GM19043 (cell line): Measurements from ENCODE around the gene ECI1.

Experiments used
- ATAC-seq: cut with Tn5 transposase; IDR thresholded peaks from one replicate; pipeline ENCODE4 v1.9.1; 2021; ENCODE audit warnings: low read depth; ENCODE audit not compliant: unreplicated experiment

The ECI1 gene

DNA sequence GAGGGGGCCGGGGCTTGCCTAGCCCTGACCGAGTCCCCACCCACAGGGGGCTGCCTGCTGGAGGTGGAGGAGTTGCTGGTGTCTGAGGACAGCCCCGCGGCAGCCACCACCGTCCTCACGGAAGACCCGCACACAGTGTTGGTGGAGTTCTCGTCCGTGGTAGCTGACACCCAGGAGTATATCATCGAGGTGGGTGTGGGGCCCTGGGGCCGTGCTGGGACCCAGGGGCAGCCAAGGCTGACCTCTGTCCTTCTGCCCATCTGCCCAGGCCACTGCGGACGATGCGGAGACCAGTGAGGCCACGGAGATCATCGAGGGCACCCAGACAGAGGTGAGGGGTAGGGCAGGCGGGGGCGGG lies 16.6 kb downstream of the ECI1 start:
- ATAC-seq, result no peak

DNA sequence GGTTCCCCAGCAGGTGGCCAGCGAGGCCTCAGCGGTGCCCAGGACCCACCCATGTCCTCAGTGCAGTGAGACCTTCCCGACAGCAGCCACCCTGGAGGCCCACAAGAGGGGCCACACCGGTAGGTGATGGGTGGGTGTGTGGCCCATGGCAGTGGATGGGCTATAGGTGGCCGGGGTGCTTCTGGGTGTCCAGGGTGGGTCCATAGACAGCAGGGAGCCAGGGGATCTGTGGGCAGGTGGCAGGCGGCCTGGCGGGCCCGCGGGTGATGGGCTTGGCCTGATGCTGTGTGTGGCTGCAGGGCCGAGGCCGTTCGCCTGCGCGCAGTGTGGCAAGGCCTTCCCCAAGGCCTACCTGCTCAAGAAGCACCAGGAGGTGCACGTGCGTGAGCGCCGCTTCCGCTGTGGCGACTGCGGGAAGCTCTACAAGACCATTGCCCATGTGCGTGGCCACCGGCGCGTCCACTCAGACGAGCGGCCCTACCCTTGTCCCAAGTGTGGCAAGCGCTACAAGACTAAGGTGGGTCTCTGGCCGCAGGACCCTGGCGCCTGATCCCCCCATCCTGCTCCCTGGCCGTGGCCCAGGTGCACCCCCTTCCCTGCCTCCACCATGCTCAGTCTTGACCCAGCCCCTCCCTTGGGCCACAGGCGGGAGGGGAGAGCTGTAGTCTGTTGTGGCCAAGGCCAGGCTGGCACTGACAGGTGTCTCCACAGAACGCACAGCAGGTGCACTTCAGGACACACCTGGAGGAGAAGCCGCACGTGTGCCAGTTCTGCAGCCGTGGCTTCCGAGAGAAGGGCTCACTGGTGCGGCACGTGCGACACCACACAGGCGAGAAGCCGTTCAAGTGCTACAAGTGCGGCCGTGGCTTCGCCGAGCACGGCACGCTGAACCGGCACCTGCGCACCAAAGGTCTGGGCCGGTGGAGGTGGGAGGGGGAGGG lies 17.2 kb downstream of the ECI1 start:
- ATAC-seq, result no peak

DNA sequence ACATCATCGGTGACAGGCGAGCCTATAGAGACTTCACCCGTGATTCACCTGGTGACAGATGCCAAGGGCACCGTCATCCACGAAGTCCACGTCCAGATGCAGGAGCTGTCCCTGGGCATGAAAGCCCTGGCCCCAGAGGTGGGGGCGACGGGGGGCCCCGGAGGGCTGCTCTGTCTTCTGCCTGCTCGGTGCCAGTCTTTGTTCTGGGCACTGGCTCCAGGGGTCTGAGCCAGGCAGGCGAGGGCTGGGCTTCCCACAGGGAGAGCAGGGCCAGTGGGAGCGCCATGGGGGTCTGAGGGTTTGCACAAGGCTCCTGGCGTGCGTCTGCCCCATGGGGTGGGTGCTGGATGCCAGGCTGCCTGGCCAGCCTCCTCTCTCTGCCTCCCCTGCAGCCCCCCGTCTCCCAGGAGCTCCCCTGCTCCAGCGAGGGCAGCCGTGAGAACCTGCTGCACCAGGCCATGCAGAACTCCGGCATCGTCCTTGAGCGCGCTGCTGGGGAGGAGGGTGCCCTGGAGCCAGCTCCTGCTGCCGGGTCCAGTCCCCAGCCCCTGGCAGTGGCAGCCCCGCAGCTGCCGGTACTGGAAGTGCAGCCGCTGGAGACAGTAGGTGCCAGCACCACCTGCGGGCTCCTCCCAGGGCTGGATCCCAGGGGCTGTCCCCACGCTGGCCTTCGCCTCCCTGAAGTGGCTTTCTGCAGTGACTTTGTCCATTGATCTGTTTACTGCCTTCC lies 18.2 kb downstream of the ECI1 start:
- ATAC-seq, result no peak

DNA sequence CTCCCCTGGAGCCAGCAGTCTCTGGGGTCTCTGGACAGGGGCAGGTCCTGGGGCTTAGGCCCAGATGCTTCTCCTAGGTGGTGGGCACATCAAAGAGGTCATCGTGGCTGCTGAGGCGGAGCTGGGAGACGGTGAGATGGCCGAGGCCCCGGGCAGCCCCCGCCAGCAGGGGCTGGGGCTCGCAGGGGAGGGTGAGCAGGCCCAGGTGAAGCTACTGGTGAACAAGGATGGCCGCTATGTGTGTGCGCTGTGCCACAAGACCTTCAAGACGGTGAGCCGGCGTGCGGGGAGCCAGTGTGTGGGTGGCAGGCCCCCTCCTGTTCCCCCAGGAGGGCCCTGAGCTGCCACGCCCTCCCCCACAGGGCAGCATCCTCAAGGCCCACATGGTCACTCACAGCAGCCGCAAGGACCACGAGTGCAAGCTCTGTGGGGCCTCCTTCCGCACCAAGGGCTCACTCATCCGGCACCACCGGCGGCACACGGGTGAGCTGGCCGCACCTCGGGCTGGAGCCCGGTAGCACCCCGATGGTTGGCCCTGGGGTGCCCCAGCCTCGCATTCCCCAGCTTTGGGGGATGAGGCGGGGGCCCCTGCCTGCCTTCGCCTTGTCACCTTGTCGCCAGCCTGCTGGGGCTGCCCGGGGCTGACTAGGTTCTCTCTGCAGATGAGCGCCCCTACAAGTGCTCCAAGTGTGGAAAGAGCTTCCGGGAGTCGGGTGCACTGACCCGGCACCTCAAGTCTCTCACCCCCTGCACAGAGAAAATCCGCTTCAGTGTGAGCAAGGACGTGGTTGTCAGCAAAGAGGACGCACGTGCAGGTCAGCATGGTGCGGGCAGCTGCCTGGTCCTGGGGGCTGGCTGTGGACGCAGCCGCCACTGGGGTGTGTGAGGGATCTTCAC lies 19.0 kb downstream of the ECI1 start:
- no peak for ATAC-seq

DNA sequence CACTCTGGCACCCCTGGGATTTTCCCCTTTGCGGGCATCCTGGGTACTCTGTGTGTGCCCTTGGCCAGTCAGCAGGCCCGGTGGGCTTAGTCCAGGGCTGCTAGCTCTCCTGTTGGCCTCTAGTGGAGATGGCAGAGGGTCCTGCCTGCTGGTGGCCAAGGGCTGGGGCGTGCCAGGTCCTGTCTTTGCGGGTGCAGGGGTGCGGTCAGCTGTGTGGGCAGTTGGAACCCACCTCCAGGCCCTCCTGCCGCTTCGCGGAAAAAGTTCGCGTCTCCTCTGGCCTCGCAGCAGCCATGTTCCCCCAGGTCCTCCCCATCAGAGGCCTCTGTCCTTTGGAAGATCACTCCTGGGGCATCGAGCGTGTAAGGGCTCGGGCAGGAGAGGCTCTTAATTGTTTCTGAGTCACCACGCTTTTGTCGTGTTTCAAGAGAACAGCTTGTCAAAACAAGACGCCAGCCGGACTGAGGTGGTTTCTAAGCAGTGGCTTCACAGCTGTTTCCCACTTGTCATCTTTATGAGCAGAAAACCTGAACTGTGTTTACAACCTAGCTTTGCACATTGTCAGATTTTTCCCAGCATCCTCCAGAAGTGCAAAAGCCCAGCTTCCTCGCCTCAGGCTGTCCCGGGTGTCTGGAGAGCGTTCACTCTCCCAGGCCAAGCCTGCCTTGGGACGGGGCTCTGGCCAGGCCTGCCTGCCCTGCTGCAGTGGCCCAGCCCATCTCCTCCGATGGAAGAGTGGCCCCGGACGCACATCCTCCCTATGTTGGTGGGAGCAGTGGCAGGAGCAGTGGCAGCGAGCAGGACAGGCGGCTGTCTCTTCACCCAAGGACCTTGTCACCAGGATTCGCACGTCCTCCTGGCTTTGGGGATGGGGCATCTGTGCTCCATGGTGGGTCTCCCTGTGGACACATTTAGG lies 20.1 kb downstream of the ECI1 start:
- no peak for ATAC-seq

DNA sequence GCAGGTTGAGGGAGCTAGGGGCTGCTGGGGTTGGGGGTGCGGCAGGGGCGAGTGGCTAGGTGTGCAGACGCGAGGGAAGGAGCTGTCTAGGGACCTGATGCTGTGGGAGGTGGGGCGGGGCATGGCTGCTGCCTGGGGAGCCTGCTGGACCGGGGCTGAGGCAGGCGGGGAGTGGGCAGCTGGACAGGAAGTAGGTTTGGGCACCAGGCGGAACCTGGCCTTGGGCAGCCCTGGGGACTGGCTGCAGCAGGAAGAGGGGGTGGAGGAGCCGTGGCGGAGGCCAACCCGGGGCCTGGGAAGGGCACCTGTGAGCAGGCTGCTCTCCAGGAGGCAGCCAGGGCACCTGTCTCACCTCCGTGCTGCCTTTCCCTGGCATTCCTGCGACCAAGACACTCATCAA lies 21.0 kb downstream of the ECI1 start:
- ATAC-seq, result no peak

DNA sequence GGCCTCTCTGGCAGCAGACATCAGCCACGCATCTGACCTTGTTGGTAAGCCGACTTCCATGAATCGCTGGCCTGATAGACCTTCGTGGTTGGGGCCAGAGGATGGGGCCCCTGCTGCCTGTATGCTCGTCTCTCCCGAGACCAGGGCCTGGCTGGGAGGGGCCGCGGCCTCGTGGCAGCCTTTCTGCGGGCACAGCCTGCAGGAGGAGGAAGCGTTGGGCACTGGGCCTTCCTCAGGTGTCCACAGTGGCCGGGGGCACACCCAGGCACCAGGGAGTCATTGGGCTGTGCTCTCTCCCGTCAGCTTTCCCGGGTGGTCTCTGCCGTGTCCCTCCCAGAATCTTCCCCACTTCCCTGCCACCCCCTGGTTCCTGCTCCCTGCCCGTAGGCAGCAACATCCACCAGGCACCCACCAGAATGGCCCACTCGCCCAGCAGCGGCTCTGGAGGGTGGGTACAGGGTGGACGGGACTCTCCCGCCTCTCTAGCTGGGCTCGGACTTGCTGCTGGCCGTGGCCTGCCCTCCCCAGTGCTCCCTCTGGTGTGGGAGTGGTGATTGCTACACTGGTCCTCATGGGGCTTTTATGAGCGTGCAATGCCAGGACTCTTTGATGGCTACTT lies 21.6 kb downstream of the ECI1 start:
- no peak for ATAC-seq

DNA sequence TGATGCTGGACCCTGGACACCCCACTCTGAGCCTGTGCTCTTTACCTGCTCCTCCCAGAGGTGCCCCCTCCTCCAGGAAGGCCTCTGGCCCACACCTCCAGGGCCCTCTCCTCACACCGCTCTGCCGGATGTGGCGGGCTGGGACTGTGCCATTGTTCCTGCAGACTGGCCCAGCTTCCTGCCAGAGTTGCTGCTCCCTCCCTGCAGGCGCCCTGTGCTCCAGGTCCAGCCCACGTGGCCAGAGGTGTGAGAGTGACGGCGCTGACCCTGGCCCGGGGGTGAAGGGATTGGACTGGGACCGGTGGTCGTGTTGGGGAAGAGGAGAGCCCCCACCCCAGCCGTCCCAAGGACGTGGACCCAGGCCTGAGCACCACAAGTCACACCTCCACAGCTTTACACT lies 22.3 kb downstream of the ECI1 start:
- ATAC-seq, result no peak

DNA sequence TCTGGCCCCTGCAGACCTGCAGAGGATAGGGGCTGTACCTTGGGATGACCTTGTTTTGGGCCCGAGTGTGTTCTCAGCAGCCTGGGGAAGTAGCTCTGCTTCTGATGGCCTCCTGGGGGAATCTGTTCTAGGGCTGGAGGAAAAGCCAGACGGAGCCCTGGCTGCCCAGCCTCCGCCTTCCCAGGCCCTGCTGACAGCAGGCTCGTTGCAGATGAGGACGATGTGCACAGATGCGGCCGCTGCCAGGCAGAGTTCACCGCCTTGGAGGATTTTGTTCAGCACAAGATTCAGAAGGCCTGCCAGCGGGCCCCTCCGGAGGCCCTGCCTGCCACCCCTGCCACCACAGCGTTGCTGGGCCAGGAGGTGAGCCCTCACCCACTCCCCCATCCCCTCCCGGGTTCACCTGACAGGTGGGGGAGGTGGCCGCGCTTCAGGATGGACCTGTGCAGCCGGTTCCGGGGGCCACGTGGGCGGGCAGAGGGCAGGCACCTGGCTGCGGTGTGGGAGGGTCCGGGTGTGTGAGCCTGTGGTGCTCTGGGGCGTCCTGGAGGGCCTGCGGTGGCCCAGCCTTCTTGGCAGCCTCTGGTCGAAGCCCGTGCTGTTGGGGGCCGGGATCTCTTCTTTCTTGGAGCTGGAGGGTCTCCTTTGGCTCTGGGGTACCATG lies 23.1 kb downstream of the ECI1 start:
- no peak for ATAC-seq

DNA sequence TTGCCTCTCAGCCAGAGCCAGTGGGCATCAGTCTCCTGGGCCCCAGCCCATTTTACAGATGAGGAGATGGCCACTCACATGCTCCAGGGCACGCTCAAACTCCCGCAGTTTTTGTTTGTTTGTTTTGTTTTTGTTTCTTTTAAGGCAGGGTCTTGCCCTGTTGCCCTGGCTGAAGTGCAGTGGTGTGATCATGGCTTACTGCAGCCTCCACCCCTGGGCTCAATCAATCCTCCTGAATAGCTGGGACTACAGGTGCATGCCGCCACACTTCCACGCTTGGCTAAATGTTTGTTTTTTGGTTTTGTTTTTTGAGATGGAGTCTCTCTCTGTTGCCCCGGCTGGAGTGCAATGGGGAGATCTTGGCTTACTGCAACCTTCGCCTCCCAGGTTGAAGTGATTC lies 24.5 kb downstream of the ECI1 start:
- no peak for ATAC-seq

DNA sequence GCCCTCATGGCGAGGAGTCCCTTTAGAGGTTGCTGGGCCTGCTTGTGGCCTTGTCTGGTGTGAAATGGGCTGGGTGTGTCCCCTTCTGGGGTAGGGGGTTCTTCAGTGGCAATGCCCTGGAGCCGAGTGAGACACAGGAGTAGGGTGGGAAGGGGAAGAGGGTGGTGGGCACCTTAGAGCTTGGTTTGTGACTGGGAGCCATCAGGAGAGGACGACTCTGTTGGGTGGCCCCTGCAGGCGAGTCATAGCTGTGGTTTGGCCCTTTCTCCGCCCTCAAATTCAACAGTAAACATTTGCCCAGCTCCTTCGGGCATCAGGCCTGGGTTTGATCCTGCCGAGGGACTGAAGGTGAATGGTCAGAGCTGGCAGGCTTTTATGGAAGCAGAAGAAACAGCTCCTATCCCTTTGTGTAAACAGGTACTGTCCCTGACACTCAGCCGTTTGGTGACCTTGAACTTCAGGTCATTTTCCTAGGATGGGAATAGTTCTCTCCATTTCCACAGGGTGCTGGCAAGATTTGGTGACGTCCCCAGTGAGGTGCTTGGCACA lies 25.1 kb downstream of the ECI1 start:
- no peak for ATAC-seq

DNA sequence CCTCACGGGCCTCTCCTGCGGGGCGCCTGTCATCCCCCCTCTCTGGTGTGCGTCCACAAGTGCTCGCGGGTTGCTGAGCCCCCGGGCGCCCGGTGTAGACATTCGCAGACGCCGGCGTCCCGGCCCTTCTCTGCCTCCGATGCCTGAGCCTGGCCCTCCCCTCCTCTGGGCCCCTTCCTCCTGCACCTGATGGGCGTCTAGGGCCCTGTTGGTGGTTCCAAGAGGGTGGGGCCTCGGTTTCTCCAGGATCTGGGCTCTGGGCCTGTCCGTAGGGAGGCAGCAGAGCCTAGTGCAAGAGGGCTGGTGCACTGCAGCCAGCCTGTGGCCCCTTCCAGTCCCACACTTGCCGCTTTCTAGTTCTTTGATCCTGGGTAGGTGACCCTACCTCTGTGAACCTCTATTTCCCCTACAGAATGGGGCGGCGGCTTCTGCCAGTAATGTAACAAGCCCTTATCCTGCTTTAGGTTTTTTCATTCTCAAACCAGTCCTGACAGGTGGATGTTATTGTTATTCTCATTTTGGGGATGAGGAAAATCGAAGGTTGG lies 27.4 kb downstream of the ECI1 start:
- ATAC-seq, result no peak

DNA sequence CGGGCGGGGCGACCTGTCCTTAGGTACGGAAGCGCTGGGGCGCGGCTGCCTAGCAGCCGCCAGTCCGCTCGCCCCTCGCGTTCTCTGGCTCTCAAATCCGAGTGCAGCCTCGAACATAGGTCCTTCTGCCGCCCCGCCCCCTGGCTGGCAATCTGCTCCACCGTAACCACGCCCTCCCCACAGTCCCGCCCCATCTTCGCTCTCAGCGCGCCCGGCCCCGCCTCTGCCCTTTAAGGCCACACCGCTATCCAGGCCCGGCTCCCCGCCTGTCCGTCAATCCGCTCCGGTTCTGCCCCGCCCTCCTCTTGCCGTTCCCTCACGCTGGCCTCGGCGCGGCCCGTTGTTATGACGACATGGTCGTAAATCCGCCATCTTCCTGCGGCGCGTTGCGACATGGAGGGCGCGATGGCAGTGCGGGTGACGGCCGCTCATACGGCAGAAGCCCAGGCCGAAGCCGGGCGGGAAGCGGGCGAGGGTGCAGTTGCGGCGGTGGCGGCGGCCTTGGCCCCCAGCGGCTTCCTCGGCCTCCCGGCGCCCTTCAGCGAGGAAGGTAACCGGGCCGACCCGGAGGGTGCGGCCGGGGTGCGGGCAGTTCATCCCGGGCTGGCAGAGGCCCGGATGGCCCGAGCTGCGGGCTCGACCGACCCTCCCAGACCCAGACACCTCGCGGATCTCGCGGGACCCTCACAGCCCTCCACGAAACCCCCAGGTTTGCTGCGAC lies 28.0 kb downstream of the ECI1 start, which contains the start of gene E4F1:
Gene E4F1, plus strand, starts transcription at position 371 of the 721 bp plus-strand sequence. Its CDS starts 23 bp downstream, at position 394.
- peak; percentile 94 for ATAC-seq

DNA sequence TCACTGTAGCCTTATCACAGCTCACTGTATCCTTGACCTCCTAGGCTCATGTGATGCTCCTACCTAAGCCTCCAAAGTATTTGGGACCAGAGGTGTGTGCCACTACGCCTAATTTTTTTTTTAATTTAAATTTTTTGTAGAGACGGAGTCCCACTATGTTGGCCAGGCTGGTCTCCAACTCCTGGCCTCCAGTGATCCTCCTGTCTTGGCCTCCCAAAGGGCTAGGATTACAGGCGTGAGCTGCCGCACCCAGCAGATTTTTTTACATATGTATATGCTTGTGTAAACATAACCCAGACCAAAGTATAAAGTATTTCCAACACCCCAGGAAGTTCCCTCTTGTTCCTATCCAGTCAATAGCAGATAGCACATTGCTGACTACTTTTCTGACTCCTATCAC lies 35.1 kb downstream of the ECI1 start:
- ATAC-seq, result no peak

DNA sequence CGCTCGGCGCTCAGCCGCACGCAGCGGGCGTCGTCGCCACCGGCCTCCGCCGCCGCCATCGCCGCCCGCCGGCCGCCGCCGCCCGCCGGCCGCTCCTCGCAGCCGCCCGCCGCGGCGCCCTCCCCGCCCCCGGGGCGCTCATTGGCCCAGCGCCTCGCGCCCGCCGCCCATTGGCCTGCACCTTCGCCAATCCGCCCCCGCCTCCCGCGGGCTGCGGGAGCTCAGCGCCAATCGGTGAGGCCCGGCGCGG lies 36.7 kb downstream of the ECI1 start, which contains the start of gene PGP:
Gene PGP, minus strand, starts transcription at position 122 of the 250 bp plus-strand sequence. Its CDS starts 63 bp downstream, at position 59.
- peak; percentile 78 for ATAC-seq

DNA sequence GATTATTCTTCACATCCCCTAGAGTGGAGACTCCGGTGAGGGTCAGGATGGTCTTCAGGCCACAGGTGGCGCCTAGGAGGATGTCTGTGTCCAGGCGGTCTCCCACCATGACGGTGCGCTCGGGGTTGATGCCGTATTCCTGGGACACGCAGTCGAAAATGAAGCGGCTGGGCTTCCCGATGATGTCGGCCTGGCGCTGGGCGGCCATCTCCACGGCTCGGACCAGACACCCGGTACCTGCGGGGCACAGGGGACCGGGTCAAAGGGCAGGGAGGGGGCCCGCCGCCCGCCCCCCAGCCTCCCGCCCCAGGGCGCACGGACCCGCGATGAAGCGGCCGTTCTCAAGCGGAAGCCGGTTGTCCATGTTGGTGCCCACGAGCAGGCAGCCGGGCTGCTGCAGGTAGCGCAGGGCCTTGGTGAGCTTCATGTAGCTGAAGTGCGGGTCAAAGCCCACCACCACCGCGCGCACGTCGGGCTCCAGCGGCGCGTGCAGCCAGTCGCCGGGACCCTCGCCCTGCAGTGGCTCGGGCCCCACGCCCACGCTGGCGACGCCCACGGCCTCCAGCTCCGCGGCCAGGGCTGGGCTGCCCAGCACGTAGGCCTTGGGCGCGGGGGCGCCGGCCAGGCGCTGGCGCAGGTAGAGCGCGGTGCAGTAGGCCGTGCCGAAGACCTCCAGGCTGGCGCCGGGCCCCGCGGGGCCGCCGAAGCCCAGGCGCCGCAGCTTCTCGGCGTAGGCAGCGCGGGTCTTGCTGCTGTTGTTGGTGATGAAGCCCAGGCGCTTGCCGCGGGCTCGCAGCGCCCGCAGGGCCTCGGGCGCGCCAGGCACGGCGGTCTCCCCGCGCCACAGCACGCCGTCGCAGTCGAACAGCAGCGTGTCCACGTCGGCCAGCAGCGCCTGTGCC lies 37.3 kb downstream of the ECI1 start:
- ATAC-seq, result no peak
